Transverse colon (tissue), 4 donors: ENCODE measurements around the gene MTMR10. TPM values are rescaled to one million over a fixed set of nuclear protein-coding genes. Genes with fewer than 3 reads are reported as not detected.

Experiments used
- DNase-seq: peaks from one replicate; pipeline ENCODE4 v3.0.0-alpha.2; 2019
- H3K27ac ChIP-seq, 4 donors: fragments of 200-600 bp; sonication (generic); 2 replicates each; pipeline ENCODE4 v1.5.1; 2016 to 2018; ENCODE audit warnings: inconsistent platforms in 4 of 4
- H3K27me3 ChIP-seq: fragments of 200-600 bp; sonication (generic); 2 replicates; pipeline ENCODE4 v1.5.1; 2017; ENCODE audit warnings: inconsistent platforms
- H3K36me3 ChIP-seq, 4 donors: fragments of 200-600 bp; sonication (generic); 2 replicates each; pipeline ENCODE4 v1.5.1; 2017 to 2019; ENCODE audit warnings: inconsistent platforms in 4 of 4
- H3K4me1 ChIP-seq, 4 donors: fragments of 200-600 bp; sonication (generic); 2 replicates each; pipeline ENCODE4 v1.5.1; 2017 to 2020; ENCODE audit warnings: inconsistent platforms in 4 of 4
- H3K4me3 ChIP-seq, 4 donors: fragments of 200-600 bp; sonication (generic); 1 replicate in 1 of 4; 2 replicates in 3 of 4; pipeline versions ENCODE4 v1.5.1 to v1.6.1; 2017 to 2019; ENCODE audit warnings: inconsistent platforms in 4 of 4
- H3K9me3 ChIP-seq, 2 donors: fragments of 200-600 bp; sonication (generic); 2 replicates each; pipeline ENCODE4 v1.5.1; 2017 to 2019; ENCODE audit warnings: inconsistent platforms in 2 of 2
- CTCF ChIP-seq, 5 experiments: fragments of 200-600 bp in 3 of 5; fragments of 450-650 bp in 2 of 5; sonication (generic) in 3 of 5; IDR thresholded peaks; 1 replicate in 2 of 5; 2 replicates in 3 of 5; pipeline ENCODE4 v1.5.1; 2016 to 2017; ENCODE audit warnings: antibody characterized with exemption in 5 of 5, inconsistent platforms in 3 of 5, mild to moderate bottlenecking in 2 of 5, moderate library complexity in 1 of 5
- EP300 ChIP-seq: sonication (generic); formaldehyde crosslinking; IDR thresholded peaks from one replicate; pipeline ENCODE4 v1.6.1; 2017; ENCODE audit warnings: antibody characterized with exemption, low read depth
- POLR2A ChIP-seq: fragments of 450-650 bp; IDR thresholded peaks from one replicate; pipeline ENCODE4 v1.6.1; 2016; ENCODE audit warnings: antibody characterized with exemption, mild to moderate bottlenecking, moderate library complexity
- POLR2AphosphoS5 ChIP-seq, 3 donors: sonication (generic); formaldehyde crosslinking; IDR thresholded peaks; one replicate each; pipeline ENCODE4 v1.6.1; 2016; ENCODE audit warnings: antibody characterized with exemption in 3 of 3
- WGBS, 2 donors: methylation state at CpG; one replicate each; pipeline ENCODE4 v1.1.5; 2018; ENCODE audit warnings: low coverage in 1 of 2; 5-methylcytosine and 5-hydroxymethylcytosine counted together
- in situ Hi-C, 4 donors: fragments of 200-750 bp; cut with MboI; loops; one replicate each; pipeline versions ENCODE4 v1.15.0 to v1.15.1; 2017; ENCODE audit warnings: low sequenced_read_pairs in 3 of 4, low pct_ligation_motif_present in 1 of 4, low pct_unique_long_range_greater_than_20kb in 1 of 4
- intact Hi-C: fragments of 100-400 bp; cut with DNase I; formaldehyde crosslinking; loops from one replicate; pipeline ENCODE4 v1.15.1; 2023; ENCODE audit warnings: low total_unique reads
- total RNA-seq, 4 donors: library from RNA; depleted of rRNA; stranded (reverse); fragments of >200 nt; gene quantifications; one replicate each; pipeline ENCODE4 v1.1.0, GENCODE V29; 2016

MTMR10 gene
- total RNA-seq, 4 donors from 2014 or later: 11.1 to 40.8 (median 32.7) TPM

- in situ Hi-C loops: no loop called here
- Histone ChIP-seq H3K36me3 (peaks cover 0 to 71% (median 32%) of the 10 kb centered on the region in 4 donors), H3K27ac (no peak overlapping the region), H3K4me3 (no peak overlapping the region), H3K27me3 (no peaks in the 10 kb centered on the region), H3K9me3 (no peaks in the 10 kb centered on the region), H3K4me1 (no peaks in the 10 kb centered on the region)
- TF ChIP-seq EP300 (no peak), CTCF (IDR thresholded peaks at IDR 0.05) (no peak), POLR2AphosphoS5 (IDR thresholded peaks at IDR 0.05) (no peak), POLR2A (no peak)
- DNase-seq: peak; percentile 40
- WGBS, 2 donors: 62 to 69% methylated on average over 3 to 4 of the region's 4 CpGs
- intact Hi-C loops: no loop called here
Measured at GRCh38 chr15:30940359-30940758, 51.1 kb downstream of the MTMR10 start.

GRCh38 chr15:30939161-30939560, 52.3 kb downstream of the MTMR10 start:
- WGBS, 2 donors: 91 to 100% methylated on average over 5 to 7 of the region's 7 CpGs
- H3K4me1 ChIP-seq: no peaks in the 10 kb centered on the region
- H3K9me3 ChIP-seq: no peaks in the 10 kb centered on the region
- TF ChIP-seq POLR2AphosphoS5 (IDR thresholded peaks at IDR 0.05) (no peak), EP300 (no peak), POLR2A (no peak), CTCF (IDR thresholded peaks at IDR 0.05) (no peak)
- H3K27ac ChIP-seq: no peak overlapping the region
- in situ Hi-C loops (no loop called here), intact Hi-C loops (no loop called here)
- no peaks in the 10 kb centered on the region for H3K27me3 ChIP-seq
- no peak for DNase-seq
- no peak overlapping the region for H3K4me3 ChIP-seq
- peaks cover 0 to 73% (median 28%) of the 10 kb centered on the region in 4 donors for H3K36me3 ChIP-seq

- intact Hi-C loops: no loop called here
- Histone ChIP-seq H3K27ac (no peak overlapping the region), H3K4me1 (no peaks in the 10 kb centered on the region), H3K4me3 (no peak overlapping the region), H3K36me3 (peaks cover 0 to 53% (median 17%) of the 10 kb centered on the region in 4 donors), H3K9me3 (no peaks in the 10 kb centered on the region), H3K27me3 (no peaks in the 10 kb centered on the region)
- in situ Hi-C loops: no loop called here
- TF ChIP-seq EP300 (no peak), POLR2AphosphoS5 (IDR thresholded peaks at IDR 0.05) (no peak)
- no peak for DNase-seq
Measured at GRCh38 chr15:30933293-30933692, 58.1 kb downstream of the MTMR10 start.

GRCh38 chr15:30930422-30930821, 61.0 kb downstream of the MTMR10 start:
- Histone ChIP-seq H3K27me3 (no peaks in the 10 kb centered on the region), H3K27ac (no peak overlapping the region), H3K9me3 (no peaks in the 10 kb centered on the region), H3K36me3 (peaks cover 0 to 44% (median 17%) of the 10 kb centered on the region in 4 donors), H3K4me1 (no peaks in the 10 kb centered on the region), H3K4me3 (no peak overlapping the region)
- intact Hi-C loops: no loop called here
- WGBS, 2 donors: 79% methylated on average over 8 of the region's 8 CpGs; no CpG with 5 or more reads in 1 of the 2 donors
- no peak for DNase-seq
- in situ Hi-C loops: no loop called here
- TF ChIP-seq POLR2A: no peak
- TF ChIP-seq EP300: no peak
- no peak for TF ChIP-seq POLR2AphosphoS5 (IDR thresholded peaks at IDR 0.05)
- no peak for TF ChIP-seq CTCF (IDR thresholded peaks at IDR 0.05)

GRCh38 chr15:30929982-30930381, 61.4 kb downstream of the MTMR10 start:
- Histone ChIP-seq H3K4me3 (no peak overlapping the region), H3K27me3 (no peaks in the 10 kb centered on the region), H3K27ac (no peak overlapping the region), H3K9me3 (no peaks in the 10 kb centered on the region), H3K36me3 (peaks cover 0 to 44% (median 19%) of the 10 kb centered on the region in 4 donors), H3K4me1 (no peaks in the 10 kb centered on the region)
- no peak for TF ChIP-seq POLR2A
- intact Hi-C loops (no loop called here), in situ Hi-C loops (no loop called here)
- 98% methylated on average over 4 of the region's 4 CpGs; no CpG with 5 or more reads in 1 of the 2 donors for WGBS, 2 donors
- no peak for DNase-seq
